HG03521 (cell line): ENCODE data around the gene KIF1C.
A peak's percentile ranks its signal among the peaks of the same experiment; 100 is the strongest.

Experiments used
- ATAC-seq: cut with Tn5 transposase; IDR thresholded peaks from one replicate; pipeline ENCODE4 v1.9.1; 2021; ENCODE audit warnings: mild to moderate bottlenecking, moderate library complexity; ENCODE audit not compliant: unreplicated experiment

The KIF1C gene

GRCh38 chr17:4968486-4969046 is 29.2 kb upstream of the KIF1C start:
- ATAC-seq, result no peak

GRCh38 chr17:4969047-4969550 is 28.7 kb upstream of the KIF1C start:
- ATAC-seq, result no peak

- ATAC-seq, result no peak
These were observed 28.1 kb upstream of the KIF1C start for GRCh38 chr17:4969551-4970173.

- ATAC-seq, result no peak
These were observed 27.5 kb upstream of the KIF1C start for GRCh38 chr17:4970273-4970672.

- ATAC-seq, result no peak
These were observed 25.9 kb upstream of the KIF1C start for GRCh38 chr17:4971826-4972225.

- ATAC-seq, result no peak
These were observed 25.4 kb upstream of the KIF1C start for GRCh38 chr17:4972322-4972721.

GRCh38 chr17:4972752-4973151 is 25.0 kb upstream of the KIF1C start:
- no peak for ATAC-seq

GRCh38 chr17:4973256-4974114 is 24.3 kb upstream of the KIF1C start:
- no peak for ATAC-seq

GRCh38 chr17:4974115-4974670 is 23.6 kb upstream of the KIF1C start:
- ATAC-seq, result no peak

- ATAC-seq, result no peak
These were observed 19.0 kb upstream of the KIF1C start for GRCh38 chr17:4978726-4979125.

- ATAC-seq, result no peak
These were observed 17.0 kb upstream of the KIF1C start for GRCh38 chr17:4980644-4981216.

GRCh38 chr17:4982305-4982704 is 15.4 kb upstream of the KIF1C start:
- no peak for ATAC-seq

- ATAC-seq, result no peak
These were observed 11.3 kb upstream of the KIF1C start for GRCh38 chr17:4986403-4986802.

- peak; percentile 59 for ATAC-seq
These were observed 10.6 kb upstream of the KIF1C start, which contains the start of gene CAMTA2 for GRCh38 chr17:4986951-4987766. Gene CAMTA2 (minus strand): TSS chr17:4987675. CDS start chr17:4986222, 1,453 bp downstream.

- ATAC-seq, result no peak
These were observed 9.8 kb upstream of the KIF1C start for GRCh38 chr17:4987767-4988567.

GRCh38 chr17:4994081-4994595 is 3.6 kb upstream of the KIF1C start:
- no peak for ATAC-seq

GRCh38 chr17:4998027-4998731 is 429 bp downstream of the KIF1C start:
- ATAC-seq, result peak; percentile 9

- no peak for ATAC-seq
These were observed 1.1 kb downstream of the KIF1C start for GRCh38 chr17:4998732-4999429.
